GM19467 (cell line): Measurements from ENCODE around the gene KNDC1.

ENCODE experiments used
- ATAC-seq: cut with Tn5 transposase; IDR thresholded peaks from one replicate; pipeline ENCODE4 v1.9.1; 2021; ENCODE audit warnings: mild to moderate bottlenecking, moderate library complexity; ENCODE audit not compliant: unreplicated experiment

KNDC1 gene

DNA sequence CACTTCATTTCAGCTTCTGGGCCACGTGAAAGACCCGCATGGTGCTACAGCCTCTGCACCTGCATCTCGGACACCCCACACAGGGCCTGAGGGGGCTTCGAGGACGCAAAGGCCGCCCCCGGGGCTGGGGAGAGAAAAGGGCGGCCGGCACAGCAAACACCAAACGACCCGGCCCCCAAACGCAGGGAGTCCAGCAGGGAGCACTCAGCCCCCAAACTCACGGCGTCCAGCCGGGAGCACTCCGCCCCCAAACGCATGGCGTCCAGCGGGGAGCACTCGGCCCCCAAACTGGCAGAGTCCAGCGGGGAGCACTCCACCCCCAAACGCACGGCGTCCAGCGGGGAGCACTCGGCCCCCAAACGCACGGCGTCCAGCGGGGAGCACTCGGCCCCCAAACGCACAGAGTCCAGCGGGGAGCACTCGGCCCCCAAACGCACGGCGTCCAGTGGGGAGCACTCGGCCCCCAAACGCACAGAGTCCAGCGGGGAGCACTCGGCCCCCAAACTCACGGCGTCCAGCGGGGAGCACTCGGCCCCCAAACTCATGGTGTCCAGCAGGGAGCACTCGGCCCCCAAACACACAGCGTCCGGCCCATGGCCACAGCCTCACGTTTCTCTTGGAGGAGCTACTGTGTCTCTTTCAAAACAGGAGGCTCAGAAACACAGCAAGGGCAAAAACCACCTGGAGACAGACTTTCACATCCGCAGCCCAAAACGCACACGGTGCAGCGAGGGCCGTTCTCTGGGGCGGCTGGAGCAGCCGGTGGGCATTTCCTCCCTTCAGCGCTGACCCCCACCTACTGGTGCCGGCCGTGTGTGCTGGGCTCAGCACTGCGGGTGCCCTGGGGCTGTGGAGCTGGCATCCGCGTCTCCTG is 43.0 kb downstream of the KNDC1 start:
- no peak for ATAC-seq

DNA sequence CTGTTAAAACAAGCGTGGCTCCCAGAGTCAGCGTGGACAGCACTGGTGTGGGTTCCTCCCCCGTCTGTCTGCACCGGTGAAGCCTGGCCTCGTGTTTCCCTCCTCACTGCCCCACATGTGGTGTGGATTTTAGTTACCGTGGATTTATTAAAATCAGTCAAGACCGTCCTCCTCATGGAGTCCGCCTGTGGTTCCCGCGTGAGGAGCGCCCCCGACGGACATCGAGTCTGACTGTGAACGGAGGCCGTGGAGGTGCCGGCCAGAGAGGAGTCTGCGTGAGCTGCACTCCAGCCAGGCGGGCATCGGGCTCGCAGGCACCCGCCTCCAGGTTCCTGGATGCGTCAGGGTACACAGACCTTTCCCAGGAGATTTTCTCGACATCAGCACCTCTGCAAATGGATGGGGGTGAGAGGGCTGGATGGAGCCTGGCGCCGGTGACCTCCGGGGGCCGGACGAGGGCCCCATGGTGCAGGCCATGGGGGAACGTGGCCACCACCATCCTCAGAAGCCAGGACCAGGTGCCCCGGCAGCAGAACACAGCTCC is 43.7 kb downstream of the KNDC1 start:
- ATAC-seq, result no peak

DNA sequence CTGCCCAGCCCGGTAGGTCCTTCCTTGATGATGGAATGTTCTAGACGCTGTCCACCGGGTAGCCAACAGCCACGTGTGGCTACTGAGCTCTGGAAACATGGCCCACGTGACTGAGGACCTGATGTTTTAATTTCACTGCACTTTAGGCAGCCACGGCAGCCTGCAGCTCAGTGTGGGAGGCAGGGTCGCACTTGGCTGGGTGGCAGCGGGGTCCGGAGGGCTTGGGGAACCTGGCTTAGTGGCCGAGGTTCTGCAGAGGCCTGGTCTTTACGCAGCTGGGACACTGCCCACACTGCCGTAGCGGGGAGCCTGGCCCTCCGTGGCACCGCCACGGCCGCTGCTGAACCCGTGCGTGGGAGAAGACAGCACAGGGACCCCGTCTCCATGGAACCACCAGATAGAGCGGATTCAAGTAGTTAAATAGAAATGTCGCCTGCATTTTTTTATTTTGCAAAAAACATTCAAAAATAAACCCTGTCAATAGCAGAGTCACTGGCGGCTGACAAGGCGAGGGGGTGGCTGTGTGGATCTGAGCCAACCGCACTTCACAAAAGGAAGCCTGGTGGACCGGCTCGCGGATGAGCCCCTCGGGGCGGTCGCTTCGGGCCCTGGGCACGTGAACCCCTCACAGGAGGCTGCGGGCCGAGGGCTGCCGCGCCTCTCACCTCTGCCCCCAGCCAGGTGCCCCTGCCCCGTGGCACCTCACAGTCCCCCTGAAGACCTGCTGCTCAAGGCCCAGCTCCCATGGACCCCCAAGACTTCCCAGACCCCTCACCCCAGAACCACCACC is 44.4 kb downstream of the KNDC1 start:
- ATAC-seq, result no peak

DNA sequence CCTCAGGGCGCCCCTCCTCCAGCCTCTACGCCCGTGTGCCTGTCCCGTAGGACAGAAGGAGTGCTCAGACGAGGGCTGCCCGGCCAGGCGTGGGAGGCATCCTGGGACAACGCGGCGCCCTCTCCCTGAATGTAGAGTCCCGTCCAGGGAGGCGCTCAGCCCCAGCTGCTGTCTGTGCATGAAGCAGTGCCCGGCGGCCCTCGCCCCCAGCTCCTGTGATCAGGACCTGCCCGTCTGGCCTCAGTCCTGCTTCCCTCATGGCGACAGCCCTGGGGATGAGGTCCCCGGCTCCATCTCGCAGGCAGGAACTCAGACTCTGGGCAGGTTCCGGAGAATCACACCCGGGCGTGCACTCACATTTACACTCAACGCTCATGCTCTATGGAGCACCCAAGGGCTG is 45.1 kb downstream of the KNDC1 start:
- no peak for ATAC-seq

DNA sequence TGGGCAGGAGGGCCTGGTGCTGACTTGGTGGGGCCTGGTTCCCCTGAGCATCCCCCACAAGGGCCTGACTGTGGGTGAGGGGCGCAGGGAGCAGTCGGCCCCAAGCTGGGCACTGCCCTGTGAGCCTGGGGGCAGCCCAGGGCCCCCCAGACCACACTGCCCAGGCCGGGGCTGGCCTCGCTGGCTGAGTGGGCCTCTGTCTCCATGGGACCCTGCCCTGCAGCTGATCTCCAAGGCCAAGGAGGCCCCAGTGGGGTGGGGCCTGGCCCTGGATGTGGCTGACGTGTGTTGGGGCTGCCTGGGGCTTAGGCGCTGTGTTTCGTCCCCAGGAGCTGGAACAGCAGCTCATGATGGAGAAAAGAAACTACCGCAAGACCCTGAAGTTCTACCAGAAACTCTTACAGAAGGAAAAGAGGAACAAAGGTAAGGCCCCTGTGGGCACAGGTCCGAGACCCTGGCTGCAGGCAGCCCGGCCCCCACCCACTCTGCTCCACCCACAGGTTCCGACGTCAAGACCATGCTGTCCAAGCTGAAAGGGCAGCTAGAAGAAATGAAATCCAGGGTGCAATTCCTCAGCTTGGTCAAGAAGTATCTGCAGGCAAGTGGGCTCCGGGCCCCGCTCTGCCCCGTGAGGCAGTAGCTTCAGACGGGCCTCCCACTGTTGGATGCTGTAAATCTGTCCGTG is 46.5 kb downstream of the KNDC1 start:
- ATAC-seq, result no peak

DNA sequence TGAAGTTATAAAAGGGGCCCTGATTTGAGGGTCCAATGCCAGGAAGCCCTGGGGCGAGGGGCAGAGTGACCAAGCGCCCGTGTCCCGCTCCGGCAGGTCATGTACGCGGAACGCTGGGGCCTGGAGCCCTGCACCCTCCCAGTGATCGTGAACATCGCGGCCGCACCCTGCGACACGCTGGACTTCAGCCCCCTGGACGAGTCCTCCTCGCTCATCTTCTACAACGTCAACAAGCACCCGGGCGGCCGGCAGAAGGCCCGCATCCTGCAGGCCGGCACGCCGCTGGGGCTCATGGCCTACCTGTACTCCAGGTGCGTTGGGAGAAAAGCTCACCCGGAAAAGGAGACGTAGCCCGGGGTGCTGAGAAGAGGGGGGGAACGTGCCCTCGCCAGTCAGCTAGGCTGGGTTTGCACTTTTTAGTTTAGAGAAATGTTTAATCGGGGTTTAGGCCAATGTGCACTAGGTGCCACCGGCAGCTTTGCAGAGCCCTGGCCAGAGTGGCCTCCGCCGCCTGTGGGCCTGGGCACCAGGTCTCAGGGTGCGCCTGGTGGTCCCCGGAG is 47.1 kb downstream of the KNDC1 start:
- no peak for ATAC-seq

GRCh38 chr10:133207627-133208026 is 47.6 kb downstream of the KNDC1 start:
- ATAC-seq, result no peak

DNA sequence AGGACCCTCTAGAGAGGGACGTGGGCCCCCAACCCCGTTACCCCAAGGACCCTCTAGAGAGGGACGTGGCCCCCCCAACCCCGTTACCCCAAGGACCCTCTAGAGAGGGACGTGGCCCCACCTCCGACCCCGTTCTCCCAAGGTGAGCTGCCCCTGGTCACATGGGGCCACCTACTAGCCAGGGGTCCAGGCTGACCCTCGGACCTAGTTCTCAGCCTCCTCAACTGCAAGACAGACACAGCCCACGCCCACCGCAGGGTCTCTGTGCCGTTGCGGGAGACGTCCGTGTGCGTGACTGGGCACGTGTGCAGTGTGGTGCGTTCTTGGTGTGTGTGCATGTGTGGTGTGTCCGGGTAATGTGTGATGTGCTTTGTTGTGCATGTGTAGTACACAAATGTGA is 48.4 kb downstream of the KNDC1 start:
- no peak for ATAC-seq

DNA sequence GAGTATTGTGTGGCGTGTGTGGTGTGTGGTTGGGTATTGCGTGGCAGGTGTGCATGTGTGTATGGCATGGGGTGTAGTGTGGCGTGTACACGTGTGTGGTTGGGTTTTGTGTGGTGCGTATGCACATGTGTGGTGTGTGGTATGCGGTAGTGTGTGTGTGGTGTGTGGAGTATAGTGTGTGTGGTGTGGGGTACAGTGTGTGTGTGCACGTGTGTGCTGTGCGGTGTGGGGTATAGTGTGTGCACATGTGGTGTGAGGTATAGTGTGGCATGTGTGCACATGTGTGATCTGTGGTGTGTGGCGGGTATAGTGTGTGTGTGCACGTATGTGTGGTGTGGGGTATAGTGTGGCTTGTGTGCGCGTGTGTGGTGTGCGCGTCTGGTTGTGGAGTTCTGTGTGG is 49.1 kb downstream of the KNDC1 start:
- ATAC-seq, result no peak

GRCh38 chr10:133209641-133210040 is 49.6 kb downstream of the KNDC1 start:
- ATAC-seq, result no peak

GRCh38 chr10:133210398-133211140 is 50.5 kb downstream of the KNDC1 start:
- no peak for ATAC-seq

- ATAC-seq, result no peak
Observed at GRCh38 chr10:133211141-133211830, 51.3 kb downstream of the KNDC1 start.

DNA sequence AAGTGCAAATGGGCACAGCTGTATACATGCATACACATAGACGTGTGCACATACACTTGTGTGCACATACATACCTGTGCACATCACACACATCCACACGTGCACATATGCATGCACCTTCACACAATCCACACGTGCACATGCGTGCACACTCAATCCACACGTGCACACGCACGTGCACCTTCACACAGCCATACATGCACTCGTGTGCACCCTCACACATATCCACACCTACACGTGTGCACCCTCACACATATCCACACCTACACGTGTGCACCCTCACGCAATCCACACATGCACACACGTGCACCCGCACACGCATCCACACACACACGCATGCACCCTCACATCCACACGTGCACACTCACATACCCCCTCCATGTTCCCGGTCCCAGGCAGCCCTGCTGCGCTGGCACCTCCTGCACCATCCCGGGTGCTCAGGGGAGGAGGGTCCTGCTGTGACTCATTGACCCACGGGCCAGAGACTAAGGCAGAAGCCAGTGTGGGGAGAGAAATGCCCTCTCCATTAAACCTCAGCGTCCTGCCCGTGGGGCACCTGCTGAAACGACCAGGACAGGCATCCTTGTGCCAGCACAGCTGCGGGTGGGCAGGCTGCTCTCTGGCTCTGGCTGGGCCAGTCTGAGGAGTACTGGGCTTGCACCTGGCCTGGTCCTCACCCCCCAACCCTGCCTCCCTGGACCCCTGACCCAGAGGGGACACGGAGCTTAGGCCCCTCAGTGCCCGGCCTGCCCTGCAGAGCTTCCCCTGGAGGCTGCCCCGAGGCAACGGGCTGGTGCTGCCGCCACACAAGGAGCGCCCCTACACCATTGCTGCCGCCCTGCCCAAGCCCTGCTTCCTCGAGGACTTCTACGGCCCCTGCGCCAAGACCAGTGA is 52.2 kb downstream of the KNDC1 start:
- ATAC-seq, result no peak

DNA sequence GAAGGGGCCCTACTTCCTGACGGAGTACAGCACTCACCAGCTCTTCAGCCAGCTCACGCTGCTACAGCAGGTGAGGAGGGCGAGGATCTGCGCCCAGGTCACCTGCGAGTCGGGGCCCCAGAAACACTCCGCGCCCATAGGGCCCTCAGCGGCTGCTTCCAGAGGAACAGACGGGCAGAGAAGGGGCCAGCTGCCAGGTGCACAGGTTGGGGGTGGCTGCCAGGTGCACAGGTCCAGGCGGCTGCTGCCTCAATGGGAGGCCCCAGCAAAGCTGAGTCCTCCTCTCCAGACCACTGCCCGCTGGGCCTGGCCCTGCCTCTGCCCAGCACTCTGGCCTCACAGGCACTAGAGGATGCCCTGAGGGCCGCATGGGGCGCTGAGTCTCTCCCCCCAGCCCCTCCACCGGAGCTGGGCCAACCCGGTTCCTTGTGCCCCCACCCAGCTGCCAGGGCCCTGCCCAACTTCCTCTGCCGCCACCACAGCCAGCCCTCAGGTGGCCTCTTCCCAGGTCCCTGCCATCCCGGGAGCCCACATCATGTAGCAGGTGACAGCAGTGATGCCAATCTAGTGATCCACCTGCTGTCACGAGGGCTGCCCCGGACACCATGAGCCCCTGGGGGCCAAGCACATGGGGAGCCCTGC is 53.0 kb downstream of the KNDC1 start:
- ATAC-seq, result no peak

DNA sequence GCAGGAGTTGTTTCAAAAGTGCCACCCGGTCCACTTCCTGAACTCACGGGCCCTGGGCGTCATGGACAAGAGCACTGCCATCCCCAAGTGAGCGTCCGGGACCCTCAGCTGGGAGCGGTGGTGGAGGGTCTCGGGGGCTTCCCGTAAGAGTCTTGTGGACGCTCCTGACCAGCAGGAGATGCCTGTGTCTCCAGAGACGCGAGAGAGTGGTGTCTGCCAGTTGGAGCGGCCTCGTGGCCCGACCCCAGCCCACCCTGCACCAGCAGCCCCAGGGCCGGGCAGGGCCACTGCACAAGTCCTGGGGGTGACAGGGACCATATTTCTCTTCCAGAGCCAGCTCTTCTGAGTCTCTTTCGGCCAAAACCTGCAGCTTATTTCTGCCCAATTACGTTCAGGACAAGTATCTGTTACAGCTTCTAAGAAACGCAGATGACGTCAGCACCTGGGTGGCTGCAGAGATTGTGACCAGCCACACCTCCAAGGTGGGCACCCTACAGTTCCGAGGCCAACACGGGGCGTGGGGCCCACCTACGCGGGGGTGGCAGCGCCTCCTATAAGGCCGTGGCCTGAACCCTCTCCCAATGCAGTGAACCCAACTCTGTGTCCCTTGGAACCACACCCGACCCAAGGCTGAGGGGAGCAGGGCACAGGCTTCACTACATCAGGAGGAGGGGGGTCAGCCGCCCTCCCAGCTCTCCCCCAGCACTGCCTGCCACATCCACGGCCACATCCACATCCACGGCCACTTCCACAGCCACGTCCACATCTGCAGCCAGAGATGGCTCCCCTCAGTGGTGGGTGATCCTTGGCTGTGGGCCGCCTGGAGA is 53.8 kb downstream of the KNDC1 start:
- no peak for ATAC-seq

DNA sequence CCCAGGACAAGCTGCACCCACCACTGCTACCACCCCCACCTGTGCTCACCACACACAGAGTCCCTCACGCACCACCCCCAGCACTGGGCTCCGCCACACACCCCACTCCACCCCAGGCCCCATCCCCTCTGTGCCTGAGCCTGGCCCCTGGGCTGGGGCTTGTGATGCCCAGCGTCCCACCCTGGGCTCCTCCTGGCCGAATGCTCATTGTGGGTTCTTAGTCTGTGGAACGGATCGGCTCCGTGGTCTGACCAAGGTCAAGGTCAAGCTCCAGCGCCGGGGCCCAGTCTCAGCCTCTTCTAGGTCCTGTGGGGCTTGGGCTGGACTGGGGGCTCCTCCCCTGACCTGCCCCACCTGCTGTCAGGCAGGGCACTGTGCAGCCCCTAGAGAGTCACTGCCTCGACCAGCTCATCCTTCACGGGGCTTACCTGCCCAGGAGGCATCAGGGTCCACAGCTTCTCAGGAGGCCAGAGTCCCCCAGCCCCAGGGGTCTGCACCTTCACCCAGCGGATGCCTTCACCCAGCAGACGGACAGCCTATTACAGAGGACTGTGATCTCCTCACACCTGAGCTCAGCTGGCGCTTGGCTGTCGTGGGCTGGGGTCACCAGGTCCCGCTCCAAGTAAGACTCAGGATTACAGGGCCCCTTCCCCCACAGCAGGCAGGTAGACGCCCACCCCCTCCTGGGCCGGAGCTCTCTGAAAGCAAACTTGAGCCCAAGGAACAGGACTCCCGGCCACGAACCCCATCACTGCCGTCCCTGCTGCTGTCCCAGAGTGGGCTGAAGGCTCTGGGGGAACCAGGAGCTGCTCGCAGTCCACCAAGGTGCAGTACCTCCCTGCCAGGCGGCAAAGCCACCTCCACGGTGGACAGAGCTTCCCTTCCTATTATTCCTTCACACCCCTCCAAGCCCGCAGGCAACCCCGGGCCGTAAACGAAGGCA is 54.7 kb downstream of the KNDC1 start:
- ATAC-seq, result no peak
